Central memory CD8-positive, alpha-beta T cell (primary cell): Measurements from ENCODE around the gene TCP10L.
"Not testable (repeated sequence)": the region's sequence is repeated elsewhere in the genome, so short reads cannot be mapped to it uniquely, and the experiment has no call there.

ENCODE experiments used
- ATAC-seq: fragments of 150-1000 bp; cut with Tn5 transposase; replicated peaks from 2 replicates; pipeline ENCODE4 v1.10.0; 2022; ENCODE audit warnings: mild to moderate bottlenecking, moderate FRiP score, moderate number of reproducible peaks; ENCODE audit not compliant: poor library complexity, severe bottlenecking; ENCODE audit errors: extremely low read depth
- DNase-seq, 2 donors: peaks; one replicate each; pipeline ENCODE4 v3.0.0; 2021; ENCODE audit warnings: low spot score in 2 of 2
- H3K27ac Mint-ChIP-seq: one replicate; pipeline ENCODE4 v1.8.0; 2022; ENCODE audit warnings: low read depth, mild to moderate bottlenecking, moderate library complexity, mixed read lengths
- H3K27me3 Mint-ChIP-seq: one replicate; pipeline ENCODE4 v1.8.0; 2022; ENCODE audit warnings: mixed read lengths
- H3K36me3 Mint-ChIP-seq: one replicate; pipeline ENCODE4 v1.8.0; 2022; ENCODE audit warnings: mild to moderate bottlenecking, moderate library complexity, mixed read lengths; ENCODE audit not compliant: insufficient read depth
- H3K4me1 Mint-ChIP-seq: one replicate; pipeline ENCODE4 v1.8.0; 2022; ENCODE audit warnings: mixed read lengths
- H3K4me3 Mint-ChIP-seq: one replicate; pipeline ENCODE4 v1.8.0; 2022; ENCODE audit warnings: mild to moderate bottlenecking, moderate library complexity, mixed read lengths
- H3K9me3 Mint-ChIP-seq: one replicate; pipeline ENCODE4 v1.8.0; 2022; ENCODE audit warnings: mixed read lengths

Gene TCP10L

DNA sequence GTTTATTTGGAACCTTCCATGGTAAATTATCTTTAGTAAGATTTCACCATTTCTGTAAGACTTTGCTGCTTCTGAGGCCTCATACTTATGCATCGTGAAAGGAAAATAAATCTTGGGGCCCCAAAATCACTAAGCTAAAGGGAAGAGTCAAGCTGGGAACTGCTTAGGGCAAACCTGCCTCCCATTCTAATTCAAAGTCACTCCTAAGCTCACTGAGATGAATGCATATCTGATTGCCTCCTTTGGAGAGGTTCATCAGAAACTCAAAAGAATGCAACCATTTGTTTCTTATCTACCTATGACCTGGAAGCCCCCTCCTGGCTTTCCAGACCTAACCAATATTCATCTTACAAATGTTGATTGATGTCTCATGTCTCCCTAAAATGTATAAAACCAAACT, 23.8 kb downstream of the TCP10L start:
- DNase-seq, H3K27me3 Mint-ChIP-seq, H3K4me3 Mint-ChIP-seq, H3K36me3 Mint-ChIP-seq, H3K9me3 Mint-ChIP-seq, ATAC-seq, H3K4me1 Mint-ChIP-seq, H3K27ac Mint-ChIP-seq: not testable (repeated sequence)

DNA sequence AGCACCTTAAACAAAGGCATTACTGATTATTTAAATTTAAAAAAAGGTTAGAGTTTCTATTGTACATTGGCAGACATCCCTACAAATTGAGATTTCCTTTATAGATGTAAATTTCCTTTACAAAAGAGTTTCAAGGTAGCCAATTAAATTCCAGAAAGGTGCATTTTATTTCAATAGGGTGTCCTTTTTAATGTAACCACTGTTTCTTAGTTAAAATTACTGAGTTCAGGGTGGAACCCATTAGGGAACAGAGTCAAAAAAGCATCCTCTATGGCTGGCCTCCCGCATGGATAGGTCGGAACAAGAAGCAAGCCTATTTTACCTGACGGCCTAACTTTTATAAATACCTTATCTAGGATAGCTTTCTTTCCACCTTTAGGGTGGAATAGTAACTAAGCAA, 24.4 kb downstream of the TCP10L start:
- no peaks in the 10 kb centered on the region for H3K27me3 Mint-ChIP-seq
- no peak for ATAC-seq

DNA sequence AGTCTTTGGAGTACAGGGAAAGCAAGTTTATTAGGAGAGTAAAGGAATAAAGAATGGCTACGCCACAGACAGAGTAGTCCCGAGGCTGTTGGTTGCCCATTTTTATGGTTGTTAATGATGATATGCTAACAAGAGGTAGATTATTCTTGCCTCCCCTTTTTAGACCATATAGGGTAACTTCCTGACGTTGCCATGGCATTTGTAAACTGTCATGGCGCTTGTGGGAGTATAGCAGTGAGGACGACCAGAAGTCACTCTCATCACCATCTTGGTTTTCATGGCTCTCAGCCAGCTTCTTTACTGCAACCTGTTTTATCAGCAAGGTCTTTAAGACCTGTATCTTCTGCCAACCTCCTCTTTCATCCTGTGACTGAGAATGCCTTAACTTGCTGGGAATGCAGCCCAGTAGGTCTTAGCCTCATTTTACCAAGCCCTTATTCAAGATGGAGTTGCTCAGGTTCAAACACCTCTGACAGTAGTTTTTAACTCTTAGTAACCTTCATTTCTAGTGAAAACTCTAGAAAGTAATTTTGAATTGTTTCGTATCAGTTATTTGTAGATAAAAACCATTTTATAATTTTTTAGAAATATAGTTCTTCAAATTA, 26.2 kb downstream of the TCP10L start:
- Mint-ChIP-seq H3K36me3 (no peaks in the 10 kb centered on the region), H3K27me3 (no peaks in the 10 kb centered on the region), H3K4me3 (no peak overlapping the region), H3K4me1 (peaks cover 14% of the 10 kb centered on the region), H3K27ac (no peak overlapping the region), H3K9me3 (no peaks in the 10 kb centered on the region)
- ATAC-seq (no peak), DNase-seq (no peak)

More for the DNA sequence above, 24.4 kb downstream of the TCP10L start:
- H3K36me3 Mint-ChIP-seq = peaks cover 2% of the 10 kb centered on the region
- H3K9me3 Mint-ChIP-seq = peaks cover 8% of the 10 kb centered on the region
- no peak for DNase-seq
- peaks cover 6% of the 10 kb centered on the region for H3K4me1 Mint-ChIP-seq
- no peak overlapping the region for H3K27ac Mint-ChIP-seq
- H3K4me3 Mint-ChIP-seq = no peak overlapping the region

DNA sequence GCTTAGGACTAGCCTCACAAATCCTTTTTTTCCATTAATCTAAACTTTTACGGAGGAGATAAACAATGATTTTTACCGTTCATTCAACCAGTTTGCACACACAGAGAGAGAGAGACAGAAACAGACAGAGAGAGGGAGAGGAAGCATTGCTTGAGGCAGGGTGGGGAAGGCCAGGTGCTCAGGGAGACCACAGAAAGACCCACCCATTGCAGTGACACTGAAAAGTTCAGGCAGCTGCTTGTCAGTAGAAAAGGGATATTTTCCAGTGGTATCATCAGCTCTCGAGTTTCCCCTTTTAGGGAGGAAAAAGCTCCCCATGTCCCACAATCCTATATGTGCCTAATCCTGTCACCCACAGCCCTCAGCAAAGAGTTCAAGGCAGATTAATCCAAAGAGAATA, 27.2 kb downstream of the TCP10L start:
- Mint-ChIP-seq H3K4me1 (peaks cover 14% of the 10 kb centered on the region), H3K9me3 (no peaks in the 10 kb centered on the region), H3K4me3 (no peak overlapping the region), H3K36me3 (peaks cover 1% of the 10 kb centered on the region), H3K27ac (no peak overlapping the region), H3K27me3 (no peaks in the 10 kb centered on the region)
- DNase-seq (no peak), ATAC-seq (no peak)

DNA sequence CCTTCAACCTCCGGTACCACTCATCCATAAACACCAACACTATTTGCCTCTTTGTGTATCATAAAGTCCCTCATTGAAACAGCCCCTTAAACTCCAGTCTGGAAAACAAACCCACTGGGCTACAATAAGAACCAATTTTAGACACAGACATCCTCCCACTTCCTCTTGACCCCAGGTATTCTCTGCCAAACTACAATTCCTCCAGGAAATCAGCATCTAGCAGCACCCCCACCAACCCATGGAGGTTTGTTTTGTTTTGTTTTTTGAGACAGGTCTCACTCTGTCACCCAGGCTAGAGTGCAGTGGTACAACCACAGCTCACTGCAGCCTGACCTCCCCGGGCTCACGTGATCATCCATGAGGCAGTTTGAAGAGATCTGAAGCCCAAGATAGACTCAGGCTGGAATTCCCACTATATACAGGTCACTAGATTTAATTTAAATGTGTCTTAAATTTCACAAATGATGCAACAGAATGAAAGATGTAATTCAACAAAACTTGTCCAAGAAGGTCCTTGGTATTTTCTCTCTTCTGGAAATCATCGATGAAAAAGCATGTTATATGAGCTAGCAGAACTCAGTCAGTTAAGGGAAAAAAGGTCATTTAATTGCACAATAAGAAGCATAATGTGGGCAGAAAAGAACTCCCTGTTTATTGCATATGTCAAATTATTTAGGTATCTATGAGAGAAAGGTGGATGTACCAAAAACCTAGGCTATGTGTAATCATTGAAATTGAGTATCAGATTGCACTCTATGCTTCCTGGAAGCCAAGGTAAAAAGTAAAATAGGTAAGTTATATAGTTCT, 30.3 kb downstream of the TCP10L start:
- Mint-ChIP-seq H3K4me1 (peaks cover 14% of the 10 kb centered on the region), H3K36me3 (peaks cover 1% of the 10 kb centered on the region), H3K27ac (no peak overlapping the region), H3K9me3 (no peaks in the 10 kb centered on the region), H3K27me3 (no peaks in the 10 kb centered on the region), H3K4me3 (no peak overlapping the region)
- DNase-seq = no peak
- no peak for ATAC-seq

DNA sequence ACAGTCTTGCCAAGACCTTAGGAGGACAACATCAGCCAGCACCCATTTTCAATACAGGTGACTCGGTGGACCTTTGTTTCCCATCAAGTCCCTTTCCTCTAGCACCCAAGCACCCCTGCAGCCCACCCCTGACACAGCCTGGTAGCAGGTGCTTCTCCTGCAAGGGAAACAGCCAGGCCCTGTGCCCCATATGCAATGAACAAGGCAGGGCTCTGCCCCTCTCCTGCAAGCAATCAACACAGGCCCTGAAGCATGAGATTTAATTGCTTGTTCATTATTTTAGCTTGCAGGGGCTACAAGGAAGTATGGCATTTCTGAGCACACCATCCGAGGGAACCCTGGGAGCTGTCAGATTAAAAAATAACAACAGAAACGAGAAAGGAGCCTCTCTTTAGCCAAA, 35.4 kb downstream of the TCP10L start:
- ATAC-seq (no peak), DNase-seq (no peak)
- H3K27me3 Mint-ChIP-seq = no peaks in the 10 kb centered on the region
- peaks cover 1% of the 10 kb centered on the region for H3K36me3 Mint-ChIP-seq
- no peak overlapping the region for H3K4me3 Mint-ChIP-seq
- H3K27ac Mint-ChIP-seq = no peak overlapping the region
- no peaks in the 10 kb centered on the region for H3K9me3 Mint-ChIP-seq
- peaks cover 11% of the 10 kb centered on the region for H3K4me1 Mint-ChIP-seq

DNA sequence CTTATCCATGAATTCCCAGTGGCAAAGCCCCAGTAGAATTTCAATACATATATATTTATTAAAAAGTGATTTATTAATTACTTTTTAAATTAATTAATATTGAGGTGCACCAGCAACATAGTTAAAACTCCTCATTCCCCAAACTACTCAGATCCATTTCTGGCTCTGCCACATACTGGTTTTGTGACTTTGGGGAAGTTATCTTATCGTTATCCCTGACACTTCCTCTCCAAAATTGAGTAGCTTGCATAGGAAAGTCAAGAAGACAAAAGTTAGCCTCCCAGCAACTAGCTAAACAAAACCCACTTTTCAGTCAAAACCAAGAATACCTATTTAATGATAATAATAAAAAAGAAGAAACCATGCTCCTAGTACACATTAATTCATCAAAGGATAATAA, 35.9 kb downstream of the TCP10L start:
- ATAC-seq = no peak
- Mint-ChIP-seq H3K27me3 (no peaks in the 10 kb centered on the region), H3K36me3 (peaks cover 1% of the 10 kb centered on the region), H3K27ac (no peak overlapping the region), H3K4me3 (no peak overlapping the region), H3K9me3 (no peaks in the 10 kb centered on the region), H3K4me1 (peaks cover 6% of the 10 kb centered on the region)
- DNase-seq = no peak

DNA sequence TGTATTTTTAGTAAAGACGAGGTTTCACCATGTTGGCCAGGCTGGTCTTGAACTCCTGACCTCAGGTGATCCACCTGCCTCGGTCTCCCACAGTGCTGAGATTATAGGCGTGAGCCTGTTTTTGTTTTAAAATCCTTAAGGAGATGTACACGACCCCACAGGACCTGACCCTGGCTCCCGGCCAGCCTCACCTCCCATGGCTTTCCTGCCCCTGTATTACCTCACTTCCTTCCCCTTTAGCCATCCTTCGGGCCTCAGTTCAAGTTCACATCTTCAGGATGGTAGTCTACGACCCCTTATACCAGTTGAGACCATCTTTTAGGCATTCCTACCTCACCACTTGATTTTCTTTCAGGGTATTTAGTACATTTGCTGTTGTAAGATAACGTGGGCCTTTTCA, 36.3 kb downstream of the TCP10L start:
- Mint-ChIP-seq H3K27me3 (no peaks in the 10 kb centered on the region), H3K4me1 (peaks cover 6% of the 10 kb centered on the region), H3K9me3 (no peaks in the 10 kb centered on the region), H3K4me3 (no peak overlapping the region), H3K36me3 (peaks cover 1% of the 10 kb centered on the region), H3K27ac (no peak overlapping the region)
- ATAC-seq (no peak), DNase-seq (no peak)

DNA sequence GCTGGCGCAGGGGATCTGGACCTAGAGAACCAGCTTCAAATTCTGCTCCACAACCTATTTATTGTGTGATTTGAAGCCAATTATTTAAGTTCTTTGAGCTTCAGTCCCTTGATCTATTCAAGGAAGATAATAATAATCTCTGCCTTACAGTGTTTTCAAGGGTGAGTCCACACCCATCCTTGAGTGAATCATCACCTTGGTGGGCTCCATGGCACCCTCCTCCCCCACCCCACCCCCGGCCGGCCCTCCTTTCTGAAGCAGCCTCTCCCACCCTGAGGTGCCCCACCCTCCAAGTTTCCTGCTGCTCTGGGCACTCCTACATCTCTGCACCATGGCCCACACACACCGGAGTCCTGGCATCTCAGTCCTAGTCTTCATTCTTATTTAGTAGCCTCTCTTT, 38.3 kb downstream of the TCP10L start:
- no peak for ATAC-seq
- DNase-seq = no peak
- Mint-ChIP-seq H3K9me3 (no peaks in the 10 kb centered on the region), H3K27me3 (no peaks in the 10 kb centered on the region), H3K36me3 (no peaks in the 10 kb centered on the region), H3K4me1 (peaks cover 6% of the 10 kb centered on the region), H3K4me3 (no peak overlapping the region), H3K27ac (no peak overlapping the region)

DNA sequence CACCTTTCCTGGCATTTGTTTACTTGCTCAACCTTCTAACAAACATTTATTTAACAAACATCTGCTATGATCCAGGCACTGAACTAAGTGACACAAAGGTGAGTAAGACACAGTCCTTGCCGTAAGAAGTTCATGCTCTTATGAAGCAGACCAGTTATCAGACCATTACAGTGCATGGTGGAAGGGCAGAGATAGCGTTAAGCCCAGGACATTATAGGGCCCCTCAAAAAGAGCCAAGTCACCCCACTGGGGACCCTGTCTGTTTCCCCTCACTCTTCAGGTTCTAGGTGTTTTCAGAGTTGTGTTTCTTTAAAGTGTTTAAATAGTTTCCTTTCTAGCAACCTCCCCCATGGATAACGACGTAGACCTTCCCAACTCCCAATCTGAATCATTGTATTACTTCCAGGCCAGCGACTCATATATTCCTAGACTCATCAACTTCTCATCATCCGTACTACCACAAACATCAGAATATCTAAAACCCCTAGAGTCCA, 39.3 kb downstream of the TCP10L start:
- no peaks in the 10 kb centered on the region for H3K36me3 Mint-ChIP-seq
- H3K4me1 Mint-ChIP-seq = peaks cover 6% of the 10 kb centered on the region
- H3K27me3 Mint-ChIP-seq = no peaks in the 10 kb centered on the region
- H3K27ac Mint-ChIP-seq = no peak overlapping the region
- DNase-seq = no peak
- no peak overlapping the region for H3K4me3 Mint-ChIP-seq
- no peaks in the 10 kb centered on the region for H3K9me3 Mint-ChIP-seq
- ATAC-seq = no peak

DNA sequence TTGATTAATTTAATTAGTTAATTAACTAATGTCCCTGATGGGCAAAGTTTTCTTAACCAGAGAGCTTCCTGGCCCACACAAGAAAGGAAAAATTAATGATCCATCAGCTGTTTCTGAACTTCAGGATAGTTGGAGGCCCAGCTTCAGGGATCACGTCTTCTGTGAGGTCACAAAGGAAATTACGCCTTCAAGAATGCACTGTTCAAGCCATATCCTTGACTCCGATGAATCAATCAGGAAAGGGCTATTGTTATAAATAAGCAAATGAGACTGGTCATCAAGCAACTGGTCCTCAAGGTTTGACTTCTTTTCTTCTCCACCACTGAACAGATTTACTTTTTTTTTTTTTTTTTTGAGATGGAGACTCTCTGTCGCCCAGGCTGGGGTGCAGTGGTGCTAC, 40.6 kb downstream of the TCP10L start:
- Mint-ChIP-seq H3K36me3 (no peaks in the 10 kb centered on the region), H3K9me3 (no peaks in the 10 kb centered on the region), H3K4me3 (no peak overlapping the region), H3K4me1 (peaks cover 6% of the 10 kb centered on the region), H3K27me3 (no peaks in the 10 kb centered on the region), H3K27ac (no peak overlapping the region)
- DNase-seq (no peak), ATAC-seq (no peak)

DNA sequence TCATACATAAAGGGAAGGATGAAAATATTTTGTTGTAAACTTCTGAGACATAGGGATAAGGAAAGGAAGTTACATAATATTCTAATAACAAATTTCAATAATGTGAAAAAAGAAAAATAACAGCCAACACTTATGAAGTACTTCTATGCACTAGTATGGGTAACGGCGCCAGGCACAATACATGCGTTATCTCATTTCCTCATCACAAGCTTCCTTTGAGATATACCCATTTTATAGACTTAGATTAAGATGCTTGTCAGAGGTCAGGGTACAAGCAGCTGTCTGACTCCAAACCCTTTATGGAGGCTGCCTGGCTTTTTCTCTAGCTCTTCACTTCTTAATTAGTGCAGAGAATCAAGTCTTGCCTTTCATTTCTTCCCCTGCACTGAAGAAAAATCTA, 41.3 kb downstream of the TCP10L start:
- Mint-ChIP-seq H3K4me3 (no peak overlapping the region), H3K27me3 (no peaks in the 10 kb centered on the region)

DNA sequence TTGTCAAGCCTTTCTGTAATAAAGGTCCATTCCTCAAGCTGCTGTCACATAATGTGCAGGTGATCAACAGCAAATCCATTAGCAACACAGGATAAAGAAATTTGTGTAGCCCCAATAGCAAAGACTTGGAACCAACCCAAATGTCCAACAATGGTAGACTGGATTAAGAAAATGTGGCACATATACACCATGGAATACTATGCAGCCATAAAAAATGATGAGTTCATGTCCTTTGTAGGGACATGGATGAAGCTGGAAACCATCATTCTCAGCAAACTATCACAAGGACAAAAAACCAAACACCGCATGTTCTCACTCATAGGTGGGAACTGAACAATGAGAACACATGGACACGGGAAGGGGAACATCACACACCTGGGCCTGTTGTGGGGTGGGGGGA, 42.3 kb downstream of the TCP10L start:
- H3K27ac Mint-ChIP-seq, DNase-seq, H3K27me3 Mint-ChIP-seq, ATAC-seq, H3K36me3 Mint-ChIP-seq, H3K9me3 Mint-ChIP-seq, H3K4me3 Mint-ChIP-seq: not testable (repeated sequence)
- peaks cover 18% of the 10 kb centered on the region for H3K4me1 Mint-ChIP-seq

More for the DNA sequence above, 41.3 kb downstream of the TCP10L start:
- Mint-ChIP-seq H3K27ac (no peak overlapping the region), H3K36me3 (no peaks in the 10 kb centered on the region), H3K4me1 (peaks cover 9% of the 10 kb centered on the region), H3K9me3 (no peaks in the 10 kb centered on the region)
- DNase-seq = no peak
- no peak for ATAC-seq
